ENCODE data around the gene POLR3B.

DNA sequence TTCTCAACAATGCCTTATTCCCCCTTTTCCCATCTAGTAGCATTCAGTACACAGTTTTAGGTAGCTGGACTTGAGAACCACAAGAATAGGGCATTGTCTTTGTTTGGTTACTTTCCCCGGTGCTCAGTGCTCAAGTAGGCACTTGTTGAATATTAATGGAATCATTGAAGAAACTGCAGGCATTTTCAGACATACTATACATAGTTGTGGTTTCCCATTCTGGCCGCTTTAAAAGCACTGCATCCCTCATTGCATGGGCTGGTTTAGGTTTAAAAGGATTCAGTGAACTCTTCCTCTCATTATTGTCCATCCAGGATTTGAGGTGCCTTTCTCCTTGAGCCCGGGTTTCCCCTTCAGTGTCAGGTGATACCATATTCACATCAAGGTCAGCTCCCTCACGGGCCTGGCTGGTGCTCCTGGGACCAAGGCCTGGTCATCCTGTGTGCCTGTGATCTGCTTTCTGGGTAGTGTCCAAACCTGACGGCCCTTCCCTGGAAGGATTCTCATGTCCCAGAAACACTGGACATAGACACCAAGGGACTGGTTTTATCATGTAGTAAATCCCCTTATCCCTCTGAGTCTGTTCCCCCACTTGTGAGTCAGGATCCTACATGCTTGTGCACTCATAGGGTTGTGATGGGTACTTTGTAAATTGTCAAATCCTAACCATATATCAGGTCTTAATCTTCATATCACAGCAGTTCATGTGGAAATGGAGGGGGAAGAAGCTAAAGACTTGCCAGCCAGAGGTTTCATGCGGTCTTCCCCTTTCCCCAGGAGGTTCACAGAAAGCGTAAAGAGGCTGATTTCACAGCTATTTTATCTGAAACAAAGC is 47.7 kb upstream of the POLR3B start:
- TF ChIP-seq, protein P1, sequence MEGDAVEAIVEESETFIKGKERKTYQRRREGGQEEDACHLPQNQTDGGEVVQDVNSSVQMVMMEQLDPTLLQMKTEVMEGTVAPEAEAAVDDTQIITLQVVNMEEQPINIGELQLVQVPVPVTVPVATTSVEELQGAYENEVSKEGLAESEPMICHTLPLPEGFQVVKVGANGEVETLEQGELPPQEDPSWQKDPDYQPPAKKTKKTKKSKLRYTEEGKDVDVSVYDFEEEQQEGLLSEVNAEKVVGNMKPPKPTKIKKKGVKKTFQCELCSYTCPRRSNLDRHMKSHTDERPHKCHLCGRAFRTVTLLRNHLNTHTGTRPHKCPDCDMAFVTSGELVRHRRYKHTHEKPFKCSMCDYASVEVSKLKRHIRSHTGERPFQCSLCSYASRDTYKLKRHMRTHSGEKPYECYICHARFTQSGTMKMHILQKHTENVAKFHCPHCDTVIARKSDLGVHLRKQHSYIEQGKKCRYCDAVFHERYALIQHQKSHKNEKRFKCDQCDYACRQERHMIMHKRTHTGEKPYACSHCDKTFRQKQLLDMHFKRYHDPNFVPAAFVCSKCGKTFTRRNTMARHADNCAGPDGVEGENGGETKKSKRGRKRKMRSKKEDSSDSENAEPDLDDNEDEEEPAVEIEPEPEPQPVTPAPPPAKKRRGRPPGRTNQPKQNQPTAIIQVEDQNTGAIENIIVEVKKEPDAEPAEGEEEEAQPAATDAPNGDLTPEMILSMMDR (IDR thresholded peaks at IDR 0.05; ENCODE audit: low read depth, low read length, poor library complexity, severe bottlenecking) = no peak
- no peak for TF ChIP-seq EZH2phosphoT487 (IDR thresholded peaks at IDR 0.05; ENCODE audit: borderline replicate concordance, low read length)

All from DOHH2 (cell line).